NB4 (cell line): ENCODE data around the gene TRIM71.

ENCODE experiments used
- POLR2A ChIP-seq: IDR thresholded peaks from 2 replicates; pipeline ENCODE4 v1.6.1; 2011; ENCODE audit warnings: mild to moderate bottlenecking; ENCODE audit not compliant: insufficient read length; ENCODE audit errors: extremely low read depth
- TF ChIP-seq, protein P1 (sequence below): IDR thresholded peaks from one replicate; pipeline ENCODE4 v1.5.1; 2012; ENCODE audit warnings: low read depth, low read length

DNA sequence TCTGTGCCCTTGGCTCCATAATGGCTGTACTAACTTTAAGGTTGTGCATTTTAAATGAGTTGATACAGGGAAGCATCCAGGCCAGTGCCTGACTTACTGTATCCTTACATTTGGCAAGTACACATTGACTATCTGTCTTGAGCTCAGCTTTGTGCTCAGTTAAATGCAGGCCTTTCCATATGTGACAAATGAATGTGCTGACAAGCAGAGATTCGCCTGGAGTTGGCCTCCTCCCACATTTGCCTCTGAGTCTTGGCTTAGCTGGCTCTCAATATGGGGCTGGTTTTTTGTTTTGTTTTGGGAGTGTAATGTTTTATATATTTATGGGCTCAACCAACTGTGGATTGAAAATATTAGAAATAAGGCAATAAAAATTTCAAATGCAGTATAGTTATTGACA is 29.7 kb downstream of the TRIM71 start:
- TF ChIP-seq, protein P1, sequence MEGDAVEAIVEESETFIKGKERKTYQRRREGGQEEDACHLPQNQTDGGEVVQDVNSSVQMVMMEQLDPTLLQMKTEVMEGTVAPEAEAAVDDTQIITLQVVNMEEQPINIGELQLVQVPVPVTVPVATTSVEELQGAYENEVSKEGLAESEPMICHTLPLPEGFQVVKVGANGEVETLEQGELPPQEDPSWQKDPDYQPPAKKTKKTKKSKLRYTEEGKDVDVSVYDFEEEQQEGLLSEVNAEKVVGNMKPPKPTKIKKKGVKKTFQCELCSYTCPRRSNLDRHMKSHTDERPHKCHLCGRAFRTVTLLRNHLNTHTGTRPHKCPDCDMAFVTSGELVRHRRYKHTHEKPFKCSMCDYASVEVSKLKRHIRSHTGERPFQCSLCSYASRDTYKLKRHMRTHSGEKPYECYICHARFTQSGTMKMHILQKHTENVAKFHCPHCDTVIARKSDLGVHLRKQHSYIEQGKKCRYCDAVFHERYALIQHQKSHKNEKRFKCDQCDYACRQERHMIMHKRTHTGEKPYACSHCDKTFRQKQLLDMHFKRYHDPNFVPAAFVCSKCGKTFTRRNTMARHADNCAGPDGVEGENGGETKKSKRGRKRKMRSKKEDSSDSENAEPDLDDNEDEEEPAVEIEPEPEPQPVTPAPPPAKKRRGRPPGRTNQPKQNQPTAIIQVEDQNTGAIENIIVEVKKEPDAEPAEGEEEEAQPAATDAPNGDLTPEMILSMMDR: no peak
- no peak for TF ChIP-seq POLR2A
